Measurements from ENCODE around the gene MRPL11.

Gene MRPL11

GRCh38 chr11:66469441-66469840, 30.8 kb upstream of the MRPL11 start:
- Histone ChIP-seq H3K36me3 (replicated peaks) (peaks cover 7% of the 10 kb centered on the region), H3K27me3 (replicated peaks) (no peaks in the 10 kb centered on the region), H3K27ac (no peak overlapping the region), H3K4me3 (ENCODE audit: low read depth, low read length) (no peak overlapping the region)
- TF ChIP-seq, protein P1, sequence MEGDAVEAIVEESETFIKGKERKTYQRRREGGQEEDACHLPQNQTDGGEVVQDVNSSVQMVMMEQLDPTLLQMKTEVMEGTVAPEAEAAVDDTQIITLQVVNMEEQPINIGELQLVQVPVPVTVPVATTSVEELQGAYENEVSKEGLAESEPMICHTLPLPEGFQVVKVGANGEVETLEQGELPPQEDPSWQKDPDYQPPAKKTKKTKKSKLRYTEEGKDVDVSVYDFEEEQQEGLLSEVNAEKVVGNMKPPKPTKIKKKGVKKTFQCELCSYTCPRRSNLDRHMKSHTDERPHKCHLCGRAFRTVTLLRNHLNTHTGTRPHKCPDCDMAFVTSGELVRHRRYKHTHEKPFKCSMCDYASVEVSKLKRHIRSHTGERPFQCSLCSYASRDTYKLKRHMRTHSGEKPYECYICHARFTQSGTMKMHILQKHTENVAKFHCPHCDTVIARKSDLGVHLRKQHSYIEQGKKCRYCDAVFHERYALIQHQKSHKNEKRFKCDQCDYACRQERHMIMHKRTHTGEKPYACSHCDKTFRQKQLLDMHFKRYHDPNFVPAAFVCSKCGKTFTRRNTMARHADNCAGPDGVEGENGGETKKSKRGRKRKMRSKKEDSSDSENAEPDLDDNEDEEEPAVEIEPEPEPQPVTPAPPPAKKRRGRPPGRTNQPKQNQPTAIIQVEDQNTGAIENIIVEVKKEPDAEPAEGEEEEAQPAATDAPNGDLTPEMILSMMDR (IDR thresholded peaks at IDR 0.05; ENCODE audit: low read depth, low read length, missing control alignments), result no peak
- no peak for DNase-seq
- in situ Hi-C loops (cut with HindIII; ENCODE audit: low pct_ligation_motif_present, low sequenced_read_pairs), result no loop called here

GRCh38 chr11:66468691-66469090, 30.0 kb upstream of the MRPL11 start:
- TF ChIP-seq, protein P1 (IDR thresholded peaks at IDR 0.05; ENCODE audit: low read depth, low read length, missing control alignments), result no peak
- Histone ChIP-seq H3K27ac (no peak overlapping the region), H3K36me3 (replicated peaks) (peaks cover 4% of the 10 kb centered on the region), H3K4me3 (ENCODE audit: low read depth, low read length) (no peak overlapping the region), H3K27me3 (replicated peaks) (no peaks in the 10 kb centered on the region)
- in situ Hi-C loops (cut with HindIII; ENCODE audit: low pct_ligation_motif_present, low sequenced_read_pairs), result no loop called here
- DNase-seq, result no peak

- Histone ChIP-seq H3K27me3 (replicated peaks) (no peaks in the 10 kb centered on the region), H3K36me3 (replicated peaks) (peaks cover 4% of the 10 kb centered on the region), H3K4me3 (ENCODE audit: low read depth, low read length) (peak overlapping the region; percentile 66), H3K27ac (no peak overlapping the region)
- TF ChIP-seq, protein P1 (IDR thresholded peaks at IDR 0.05; ENCODE audit: low read depth, low read length, missing control alignments), result no peak
- in situ Hi-C loops (cut with HindIII; ENCODE audit: low pct_ligation_motif_present, low sequenced_read_pairs), result no loop called here
- no peak for DNase-seq
Observed at GRCh38 chr11:66467756-66468155, 29.1 kb upstream of the MRPL11 start.

- H3K27me3 ChIP-seq (replicated peaks), result no peaks in the 10 kb centered on the region
- H3K27ac ChIP-seq, result no peak overlapping the region
- in situ Hi-C loops (cut with HindIII; ENCODE audit: low pct_ligation_motif_present, low sequenced_read_pairs), result no loop called here
- no peak for DNase-seq
- TF ChIP-seq, protein P1 (IDR thresholded peaks at IDR 0.05; ENCODE audit: low read depth, low read length, missing control alignments), result peak; percentile 5
- H3K4me3 ChIP-seq (ENCODE audit: low read depth, low read length), result peak overlapping the region; percentile 66
- no peaks in the 10 kb centered on the region for H3K36me3 ChIP-seq (replicated peaks)
Observed at GRCh38 chr11:66467034-66467659, 28.5 kb upstream of the MRPL11 start.

DNA sequence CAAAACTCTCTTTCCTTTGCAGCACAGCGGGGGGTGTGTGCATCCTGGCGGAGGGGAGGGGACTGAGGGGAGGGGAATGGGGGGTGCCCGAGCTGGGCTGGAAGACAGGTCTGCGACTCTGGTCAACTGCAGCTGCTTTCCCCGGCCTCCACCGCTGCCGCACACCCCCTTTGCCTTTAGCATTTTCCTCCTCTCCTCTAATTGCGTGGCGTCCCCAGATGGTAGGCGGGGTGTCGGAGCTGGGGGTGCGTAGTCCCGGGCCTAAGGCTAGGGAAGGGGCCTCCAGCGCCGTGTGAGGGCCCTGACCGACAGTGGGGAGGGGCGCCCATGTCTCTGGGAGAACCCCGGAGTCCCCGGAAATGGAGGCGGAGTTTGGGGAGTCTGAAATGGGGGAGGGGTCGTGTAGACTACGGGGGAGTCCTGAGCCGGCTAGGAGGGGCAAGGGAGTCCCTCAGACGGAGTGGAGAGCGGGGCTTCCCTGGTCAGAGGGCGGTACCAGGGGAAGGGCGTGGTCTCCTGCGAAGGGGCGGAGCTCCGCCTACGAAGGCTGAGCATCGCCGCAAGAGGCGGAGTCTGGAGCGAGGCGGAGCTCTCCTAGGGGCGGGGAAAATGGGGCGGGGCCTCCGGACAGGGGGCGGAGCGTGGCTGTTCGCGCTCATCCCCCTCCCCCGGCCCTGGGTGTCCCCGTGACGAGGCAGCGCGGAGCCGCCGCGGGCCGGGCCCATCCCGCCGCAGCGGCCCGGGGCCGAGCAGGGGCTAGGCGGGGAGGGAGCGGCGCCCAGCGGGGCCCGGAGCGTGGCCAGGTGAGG, 27.8 kb upstream of the MRPL11 start, which contains the start of gene PELI3:
Gene PELI3, plus strand, starts transcription at position 681 of the 809 bp plus-strand sequence. CDS start 1,224 bp downstream, outside the sequence.
- in situ Hi-C loops (cut with HindIII; ENCODE audit: low pct_ligation_motif_present, low sequenced_read_pairs), result no loop called here
- H3K27ac ChIP-seq, result no peak within 1 kb of the TSS
- H3K4me3 ChIP-seq (ENCODE audit: low read depth, low read length), result peak within 1 kb of the TSS; percentile 66
- DNase-seq, result peak; percentile 80
- H3K36me3 ChIP-seq (replicated peaks), result no peaks in the 10 kb centered on the region
- TF ChIP-seq, protein P1 (IDR thresholded peaks at IDR 0.05; ENCODE audit: low read depth, low read length, missing control alignments), result no peak
- no peaks in the 10 kb centered on the region for H3K27me3 ChIP-seq (replicated peaks)

Data from brain microvascular endothelial cell (primary cell).